AG09319 (cell line): Measurements from ENCODE around the gene NXF3.

ENCODE experiments used
- DNase-seq: peaks from one replicate; pipeline ENCODE4 v3.0.0-alpha.2; 2010; ENCODE audit warnings: low read depth; ENCODE audit errors: extremely low read depth
- CTCF ChIP-seq: IDR thresholded peaks from 2 replicates; pipeline ENCODE4 v1.5.1; 2011; ENCODE audit warnings: low read depth, mild to moderate bottlenecking, inconsistent platforms, low read length, moderate library complexity

Gene NXF3

GRCh38 chrX:103100484-103100883 lies 7.5 kb upstream of the NXF3 start:
- no peak for DNase-seq
- TF ChIP-seq CTCF, result no peak

GRCh38 chrX:103099691-103100090 lies 6.7 kb upstream of the NXF3 start:
- no peak for DNase-seq
- TF ChIP-seq CTCF, result no peak

GRCh38 chrX:103098488-103098887 lies 5.5 kb upstream of the NXF3 start:
- no peak for DNase-seq
- no peak for TF ChIP-seq CTCF

GRCh38 chrX:103081051-103081450 lies 11.9 kb downstream of the NXF3 start:
- TF ChIP-seq CTCF, result no peak
- no peak for DNase-seq

- TF ChIP-seq CTCF, result no peak
- no peak for DNase-seq
Observed at GRCh38 chrX:103073467-103073866, 19.5 kb downstream of the NXF3 start.

GRCh38 chrX:103066606-103067005 lies 26.3 kb downstream of the NXF3 start:
- DNase-seq, result no peak
- TF ChIP-seq CTCF, result no peak

GRCh38 chrX:103063918-103064434 lies 29.0 kb downstream of the NXF3 start, which contains the start of gene BEX1:
TSS of gene BEX1 (minus strand) at chrX:103064171. CDS start at chrX:103063274, 897 bp downstream.
- no peak for DNase-seq
- no peak for TF ChIP-seq CTCF
